Testis (tissue), 3 donors: ENCODE results near the gene COQ5. TPM values are rescaled to one million over a fixed set of nuclear protein-coding genes. Genes with fewer than 3 reads are reported as not detected.
A peak's percentile ranks its signal among the peaks of the same experiment; 100 is the strongest.

Source experiments
- DNase-seq: peaks from one replicate; pipeline ENCODE4 v3.0.0-alpha.2; 2019
- H3K27ac ChIP-seq, 2 donors: fragments of 200-600 bp; sonication (generic); one replicate each; pipeline ENCODE4 v1.5.1; 2019
- H3K27me3 ChIP-seq: fragments of 200-600 bp; sonication (generic); one replicate; pipeline ENCODE4 v1.5.1; 2019
- H3K36me3 ChIP-seq: fragments of 200-600 bp; sonication (generic); one replicate; pipeline ENCODE4 v1.5.1; 2017; ENCODE audit warnings: low read depth; ENCODE audit errors: missing control alignments
- H3K4me1 ChIP-seq: fragments of 200-600 bp; sonication (generic); one replicate; pipeline ENCODE4 v1.5.1; 2019
- H3K4me3 ChIP-seq, 2 donors: fragments of 200-600 bp; sonication (generic); one replicate each; pipeline ENCODE4 v1.5.1; 2017 to 2019
- H3K9me3 ChIP-seq: fragments of 200-600 bp; sonication (generic); one replicate; pipeline ENCODE4 v1.5.1; 2017
- CTCF ChIP-seq, 3 experiments: fragments of 450-650 bp in 2 of 3; fragments of 200-600 bp in 1 of 3; sonication (generic) in 1 of 3; IDR thresholded peaks; one replicate each; pipeline ENCODE4 v1.5.1; 2016 to 2019; ENCODE audit warnings: antibody characterized with exemption in 3 of 3, mild to moderate bottlenecking in 2 of 3, moderate library complexity in 1 of 3
- POLR2A ChIP-seq: fragments of 450-650 bp; IDR thresholded peaks from one replicate; pipeline ENCODE4 v1.6.1; 2017; ENCODE audit warnings: antibody characterized with exemption, mild to moderate bottlenecking, moderate library complexity
- WGBS, 2 donors: methylation state at CpG; one replicate each; pipeline ENCODE4 v1.1.5; 2018; 5-methylcytosine and 5-hydroxymethylcytosine counted together
- intact Hi-C: fragments of 100-400 bp; cut with DNase I; formaldehyde crosslinking; loops from one replicate; pipeline ENCODE4 v1.15.1; 2023; ENCODE audit warnings: low total_unique reads
- polyA plus RNA-seq: library from polyadenylated mRNA; stranded (reverse); fragments of 350-450 nt; fragmentation: Illumina TruSeq; extraction: RNeasy Lipid Tissue Mini Kit (QIAGEN cat#74804); gene quantifications from one replicate; pipeline ENCODE4 v1.2.3, GENCODE V29; 2014; ENCODE audit warnings: low read depth, low replicate concordance; ENCODE audit not compliant: insufficient read depth
- total RNA-seq, 2 donors: library from RNA; depleted of rRNA; stranded (reverse); fragments of >200 nt; gene quantifications; one replicate each; pipeline ENCODE4 v1.2.3, GENCODE V29; 2016

The COQ5 gene
- total and polyA plus RNA-seq, 3 donors from 2014 or later, result 31.3 to 51.0 (median 37.4) TPM

- intact Hi-C loops, result no loop called here
- peaks cover 7% of the 10 kb centered on the region for H3K4me1 ChIP-seq
- TF ChIP-seq CTCF (IDR thresholded peaks at IDR 0.05) (no peak), POLR2A (no peak)
- DNase-seq, result no peak
- no peaks in the 10 kb centered on the region for H3K9me3 ChIP-seq
- no peak overlapping the region for H3K4me3 ChIP-seq
- H3K27me3 ChIP-seq, result no peaks in the 10 kb centered on the region
- WGBS, 2 donors, result 92 to 95% methylated on average over 9 of the region's 9 CpGs
- no peaks in the 10 kb centered on the region for H3K36me3 ChIP-seq
- no peak overlapping the region for H3K27ac ChIP-seq
Measured at GRCh38 chr12:120481022-120481767, 47.8 kb downstream of the COQ5 start.

- TF ChIP-seq CTCF (IDR thresholded peaks at IDR 0.05) (no peak), POLR2A (no peak)
- whole genome bisulfite sequencing, 2 donors, result 27 to 47% methylated on average over 1 of the region's 1 CpG
- Histone ChIP-seq H3K9me3 (no peaks in the 10 kb centered on the region), H3K4me1 (peaks cover 9% of the 10 kb centered on the region), H3K4me3 (no peak overlapping the region), H3K27ac (no peak overlapping the region), H3K27me3 (no peaks in the 10 kb centered on the region), H3K36me3 (no peaks in the 10 kb centered on the region)
- DNase-seq, result no peak
- intact Hi-C loops, result no loop called here
Measured at GRCh38 chr12:120480211-120480610, 48.7 kb downstream of the COQ5 start.

- intact Hi-C loops, result no loop called here
- Histone ChIP-seq H3K9me3 (no peaks in the 10 kb centered on the region), H3K27ac (no peak overlapping the region), H3K27me3 (no peaks in the 10 kb centered on the region), H3K4me3 (no peak overlapping the region), H3K36me3 (no peaks in the 10 kb centered on the region), H3K4me1 (peaks cover 14% of the 10 kb centered on the region)
- TF ChIP-seq CTCF (IDR thresholded peaks at IDR 0.05) (no peak), POLR2A (no peak)
- 62 to 78% methylated on average over 1 of the region's 1 CpG for whole genome bisulfite sequencing, 2 donors
- no peak for DNase-seq
Measured at GRCh38 chr12:120479458-120479857, 49.5 kb downstream of the COQ5 start.

GRCh38 chr12:120475643-120476042 lies 53.3 kb downstream of the COQ5 start:
- intact Hi-C loops, result no loop called here
- Histone ChIP-seq H3K4me1 (peaks cover 14% of the 10 kb centered on the region), H3K4me3 (no peak overlapping the region), H3K9me3 (no peaks in the 10 kb centered on the region), H3K27ac (no peak overlapping the region), H3K27me3 (no peaks in the 10 kb centered on the region), H3K36me3 (no peaks in the 10 kb centered on the region)
- no peak for TF ChIP-seq POLR2A
- TF ChIP-seq CTCF (IDR thresholded peaks at IDR 0.05), result no peak
- 56 to 70% methylated on average over 1 of the region's 1 CpG for WGBS, 2 donors
- DNase-seq, result no peak

- Histone ChIP-seq H3K27ac (no peak overlapping the region), H3K4me3 (no peak overlapping the region), H3K4me1 (peaks cover 21% of the 10 kb centered on the region), H3K27me3 (no peaks in the 10 kb centered on the region), H3K36me3 (no peaks in the 10 kb centered on the region), H3K9me3 (no peaks in the 10 kb centered on the region)
- WGBS, 2 donors, result 37 to 44% methylated on average over 2 of the region's 2 CpGs
- intact Hi-C loops, result no loop called here
- DNase-seq, result peak; percentile 52
- TF ChIP-seq POLR2A (no peak), CTCF (IDR thresholded peaks at IDR 0.05) (no peak)
Measured at GRCh38 chr12:120474616-120474960, 54.4 kb downstream of the COQ5 start.
